A549 (cell line): ENCODE results near the gene SRCAP. TPM values are rescaled to one million over a fixed set of nuclear protein-coding genes. Genes with fewer than 3 reads are reported as not detected.

Source experiments
- ATAC-seq, 2 experiments: fragments of 200-7000 bp in 1 of 2; fragments of >200 bp in 1 of 2; cut with Nextera tagmentation in 1 of 2; cut with Tn5 transposase in 1 of 2; 3 replicates each; pipeline versions ENCODE4 v1.8.0 to v1.9.1; 2018 to 2020; ENCODE audit warnings: mild to moderate bottlenecking in 1 of 2, moderate library complexity in 1 of 2
- CTCF ChIA-PET: fragments of 300-600 bp; sonication (Branson Sonifier 250); formaldehyde crosslinking; extraction: SDS; loops from one replicate; lab custom pipeline; 2021; ENCODE audit warnings: antibody characterized with exemption, inconsistent platforms; lab: Yijun Ruan, JAX
- POLR2A ChIA-PET: fragments of 350-600 bp; formaldehyde crosslinking; extraction: SDS; loops from one replicate; lab custom pipeline; 2021; ENCODE audit warnings: antibody characterized with exemption, inconsistent platforms; lab: Yijun Ruan, JAX
- DNase-seq, 2 experiments: peaks; one replicate each; pipeline versions ENCODE4 v3.0.0 to v3.0.0-alpha.2; 2011 to 2016; ENCODE audit warnings: low read depth in 1 of 2, low spot score in 1 of 2
- FAIRE-seq: peaks from 2 replicates; lab custom pipeline; 2011; peaks lifted over from hg19 to GRCh38; lab: Jason Lieb, UNC
- H3K27ac ChIP-seq, 2 experiments: fragments of >200 bp; sonication (Bioruptor Twin); formaldehyde crosslinking; 3 replicates each; pipeline ENCODE4 v1.5.1; 2016 to 2017
- H3K4me1 ChIP-seq: fragments of >200 bp; sonication (Bioruptor Twin); formaldehyde crosslinking; 3 replicates; pipeline ENCODE4 v1.6.1; 2016
- H3K4me2 ChIP-seq: fragments of >200 bp; sonication (Bioruptor Twin); formaldehyde crosslinking; 3 replicates; pipeline ENCODE4 v1.6.1; 2016
- H3K4me3 ChIP-seq: fragments of >200 bp; sonication (Bioruptor Twin); formaldehyde crosslinking; 3 replicates; pipeline ENCODE4 v1.5.1; 2016
- H3K9me3 ChIP-seq: fragments of >200 bp; sonication (Bioruptor Twin); formaldehyde crosslinking; 3 replicates; pipeline ENCODE4 v1.6.1; 2016
- BCL3 ChIP-seq: fragments of >200 bp; sonication (Bioruptor Twin); formaldehyde crosslinking; IDR thresholded peaks from 3 replicates; pipeline ENCODE4 v1.6.1; 2016
- CBX8 ChIP-seq: fragments of 200-600 bp; sonication (generic); IDR thresholded peaks from 2 replicates; pipeline ENCODE4 v1.6.1; 2016
- E2F6 ChIP-seq: IDR thresholded peaks from 2 replicates; pipeline ENCODE4 v1.6.1; 2012; ENCODE audit warnings: low read depth, borderline replicate concordance
- EHMT2 ChIP-seq: fragments of 200-600 bp; sonication (generic); IDR thresholded peaks from 2 replicates; pipeline ENCODE4 v1.6.1; 2016; ENCODE audit warnings: antibody characterized with exemption, low read depth, mild to moderate bottlenecking, moderate library complexity
- EP300 ChIP-seq, 2 experiments: fragments of >200 bp; sonication (Bioruptor Twin); formaldehyde crosslinking; IDR thresholded peaks; 2 replicates in 1 of 2; 3 replicates in 1 of 2; pipeline ENCODE4 v1.6.1; 2016 to 2017
- ESRRA ChIP-seq: fragments of 150-350 bp; IDR thresholded peaks from 2 replicates; pipeline ENCODE4 v1.6.1; 2014; ENCODE audit warnings: mild to moderate bottlenecking, low read length, borderline replicate concordance
- FOSB ChIP-seq: fragments of 250-450 bp; sonication (Bioruptor Pico); IDR thresholded peaks from 2 replicates; pipeline ENCODE4 v1.5.0; 2020; ENCODE audit warnings: mild to moderate bottlenecking, moderate library complexity
- HDAC2 ChIP-seq: fragments of 200-600 bp; sonication (generic); IDR thresholded peaks from 2 replicates; pipeline ENCODE4 v1.6.1; 2016
- HEYL ChIP-seq: fragments of 250-450 bp; sonication (Bioruptor Pico); IDR thresholded peaks from 2 replicates; pipeline ENCODE4 v1.8.0; 2021; ENCODE audit warnings: mild to moderate bottlenecking, moderate library complexity
- HOXA7 ChIP-seq: fragments of 250-450 bp; sonication (Bioruptor Pico); IDR thresholded peaks from 2 replicates; pipeline ENCODE4 v1.5.0; 2020; ENCODE audit warnings: mild to moderate bottlenecking, moderate library complexity
- HOXB5 ChIP-seq: fragments of 250-450 bp; sonication (Bioruptor Pico); IDR thresholded peaks from 2 replicates; pipeline ENCODE4 v1.5.0; 2020; ENCODE audit warnings: mild to moderate bottlenecking, moderate library complexity
- JUN ChIP-seq, 2 experiments: fragments of >200 bp; sonication (Bioruptor Twin); formaldehyde crosslinking; IDR thresholded peaks; 2 replicates in 1 of 2; 3 replicates in 1 of 2; pipeline ENCODE4 v1.6.1; 2016 to 2017
- MAX ChIP-seq: IDR thresholded peaks from 2 replicates; pipeline ENCODE4 v1.6.1; 2012
- NPAS2 ChIP-seq: fragments of 250-450 bp; sonication (Bioruptor Pico); IDR thresholded peaks from 2 replicates; pipeline ENCODE4 v1.8.0; 2022; ENCODE audit warnings: mild to moderate bottlenecking, moderate library complexity, borderline replicate concordance
- RARB ChIP-seq: fragments of 250-450 bp; sonication (Bioruptor Pico); IDR thresholded peaks from 2 replicates; pipeline ENCODE4 v1.8.0; 2021; ENCODE audit warnings: mild to moderate bottlenecking, moderate library complexity
- REST ChIP-seq: fragments of 200-600 bp; sonication (generic); IDR thresholded peaks from 2 replicates; pipeline ENCODE4 v1.6.1; 2016; ENCODE audit warnings: antibody characterized with exemption, mild to moderate bottlenecking, moderate library complexity
- RNF2 ChIP-seq: fragments of 200-600 bp; sonication (generic); IDR thresholded peaks from 2 replicates; pipeline ENCODE4 v1.6.1; 2016; ENCODE audit warnings: low read depth, mild to moderate bottlenecking, antibody characterized with exemption, moderate library complexity, borderline replicate concordance
- SMC3 ChIP-seq: fragments of >200 bp; sonication (Bioruptor Twin); formaldehyde crosslinking; IDR thresholded peaks from 3 replicates; pipeline ENCODE4 v1.6.1; 2018; ENCODE audit warnings: inconsistent platforms
- SREBF2 ChIP-seq: fragments of 450-650 bp; IDR thresholded peaks from 2 replicates; pipeline ENCODE4 v1.6.1; 2014; ENCODE audit warnings: mild to moderate bottlenecking, moderate library complexity
- TFCP2L1 ChIP-seq: fragments of 250-450 bp; sonication (Bioruptor Pico); IDR thresholded peaks from 2 replicates; pipeline ENCODE4 v1.5.0; 2021; ENCODE audit warnings: mild to moderate bottlenecking
- TP53 ChIP-seq: fragments of 250-450 bp; sonication (Bioruptor Pico); IDR thresholded peaks from 2 replicates; pipeline ENCODE4 v1.5.0; 2021; ENCODE audit warnings: mild to moderate bottlenecking, moderate library complexity
- ZC3H11A ChIP-seq: fragments of 450-650 bp; IDR thresholded peaks from 2 replicates; pipeline ENCODE4 v1.6.1; 2014; ENCODE audit warnings: antibody characterized with exemption, mild to moderate bottlenecking
- WGBS: methylation state at CpG from one replicate; pipeline ENCODE4 v1.1.6; 2017; ENCODE audit errors: missing lambda C conversion rate; 5-methylcytosine and 5-hydroxymethylcytosine counted together
- polyA plus RNA-seq, 4 experiments: library from polyadenylated mRNA; depleted of rRNA in 3 of 4; stranded (reverse); fragments of >200 nt; fragmentation: RNase III in 1 of 4; extraction: RNeasy Plus Mini Kit Qiagen cat#74134 plus additional on column Dnase treatment in 1 of 4; gene quantifications; 2 replicates in 3 of 4; 3 replicates in 1 of 4; pipeline ENCODE4 v1.2.3, GENCODE V29; 2011 to 2017

SRCAP gene
- polyA plus RNA-seq, 2 of the 4 experiments (the other 2 are of a cell fraction): 6.2 to 19.9 TPM

- CTCF ChIA-PET: interaction anchor here (1.1 to 2.1 kb wide), 8 partner anchors 8 to 25 kb away, joined by 3 to 7 read pairs (median 5); partner anchors contain the start of gene PHKG2
- no peak overlapping the region for H3K4me3 ChIP-seq
- FAIRE-seq: no peak
Observed at GRCh38 chr16:30722916-30723315, 23.9 kb downstream of the SRCAP start.

GRCh38 chr16:30723725-30724355 is 24.9 kb downstream of the SRCAP start:
- no peak for DNase-seq
- no peak overlapping the region for H3K27ac ChIP-seq
- ATAC-seq: no peak
- no peak overlapping the region for H3K4me3 ChIP-seq
- POLR2A ChIA-PET: interaction anchor here (0.5 to 0.7 kb wide), 2 partner anchors 24 to 899 kb away, joined by 3 to 4 read pairs; no protein-coding TSS in a partner anchor
- H3K4me1 ChIP-seq: no peaks in the 10 kb centered on the region
- CTCF ChIA-PET: interaction anchor here (0.7 to 2.1 kb wide), 8 partner anchors 9 to 30 kb away, joined by 3 to 6 read pairs (median 4); partner anchors contain the start of gene PHKG2
- no peak for TF ChIP-seq EP300 (IDR thresholded peaks at IDR 0.05)
- 0 out of 5 replicates have a peak, but pooled peaks of 1 of the 2 experiments have one; percentile 13 for TF ChIP-seq JUN (IDR thresholded peaks at IDR 0.05)
- WGBS: 96% methylated on average over 12 of the region's 12 CpGs
- no peaks in the 10 kb centered on the region for H3K9me3 ChIP-seq
- no peak for FAIRE-seq
- no peak overlapping the region for H3K4me2 ChIP-seq

More at GRCh38 chr16:30722916-30723315, 23.9 kb downstream of the SRCAP start:
- POLR2A ChIA-PET: no interaction called here
- Histone ChIP-seq H3K4me2 (no peak overlapping the region), H3K4me1 (no peaks in the 10 kb centered on the region), H3K9me3 (no peaks in the 10 kb centered on the region), H3K27ac (no peak overlapping the region)
- TF ChIP-seq TP53 (CRISPR knock-in tag) (no peak), CBX8 (no peak), HEYL (no peak), MAX (no peak), FOSB (CRISPR knock-in tag) (no peak), RNF2 (no peak), NPAS2 (CRISPR knock-in tag) (no peak), E2F6 (no peak), SMC3 (no peak), EHMT2 (no peak), HOXB5 (no peak), HOXA7 (CRISPR knock-in tag) (no peak), HDAC2 (no peak)
- ATAC-seq (no peak), DNase-seq (no peak)
- WGBS: 88% methylated on average over 10 of the region's 10 CpGs

- no peak for FAIRE-seq
- Histone ChIP-seq H3K4me2 (no peak overlapping the region), H3K9me3 (no peaks in the 10 kb centered on the region), H3K4me3 (no peak overlapping the region), H3K27ac (no peak overlapping the region), H3K4me1 (no peaks in the 10 kb centered on the region)
- TF ChIP-seq REST (no peak), HOXB5 (no peak), SREBF2 (no peak), BCL3 (no peak), TFCP2L1 (CRISPR knock-in tag) (no peak), RARB (CRISPR knock-in tag) (no peak), HOXA7 (CRISPR knock-in tag) (no peak), NPAS2 (CRISPR knock-in tag) (no peak), ESRRA (no peak), ZC3H11A (no peak)
- 95% methylated on average over 23 of the region's 23 CpGs for WGBS
- ATAC-seq: no peak; a peak in 1 of 6 replicates
- CTCF ChIA-PET: interaction anchor here (0.7 to 1.8 kb wide), 3 partner anchors 10 to 68 kb away, joined by 3 to 4 read pairs (median 4); no protein-coding TSS in a partner anchor
- POLR2A ChIA-PET: interaction anchor here (0.5 to 0.7 kb wide), 2 partner anchors 23 to 900 kb away, joined by 3 to 4 read pairs; no protein-coding TSS in a partner anchor
- no peak for DNase-seq
Observed at GRCh38 chr16:30724641-30725417, 25.9 kb downstream of the SRCAP start.
